GM19372 (cell line): ENCODE data around the gene CEBPZOS.
"Not testable (repeated sequence)": the region's sequence is repeated elsewhere in the genome, so short reads cannot be mapped to it uniquely, and the experiment has no call there.

Experiments used
- ATAC-seq: cut with Tn5 transposase; IDR thresholded peaks from one replicate; pipeline ENCODE4 v1.9.1; 2021; ENCODE audit warnings: mild to moderate bottlenecking, low read depth, moderate library complexity; ENCODE audit not compliant: unreplicated experiment

CEBPZOS gene

DNA sequence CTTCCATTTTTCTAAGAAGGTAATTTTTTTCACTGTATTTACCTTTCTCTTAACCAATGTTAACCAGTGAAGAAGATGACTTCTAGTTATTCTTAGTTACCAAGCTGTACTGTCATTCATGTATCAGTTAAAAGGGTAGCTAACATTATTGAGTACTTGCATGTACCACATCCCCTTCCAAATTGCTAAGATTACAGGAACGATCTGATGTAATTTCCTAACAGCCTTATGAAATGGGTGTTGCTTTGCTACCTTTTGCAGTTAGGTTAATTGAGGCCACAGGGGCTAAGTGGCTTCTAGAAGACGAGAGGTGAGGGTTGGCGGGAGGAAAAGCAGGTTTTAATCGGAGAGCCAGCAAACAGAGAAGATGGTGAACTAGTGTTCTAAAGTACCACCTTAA lies 6.0 kb upstream of the CEBPZOS start:
- ATAC-seq: no peak

DNA sequence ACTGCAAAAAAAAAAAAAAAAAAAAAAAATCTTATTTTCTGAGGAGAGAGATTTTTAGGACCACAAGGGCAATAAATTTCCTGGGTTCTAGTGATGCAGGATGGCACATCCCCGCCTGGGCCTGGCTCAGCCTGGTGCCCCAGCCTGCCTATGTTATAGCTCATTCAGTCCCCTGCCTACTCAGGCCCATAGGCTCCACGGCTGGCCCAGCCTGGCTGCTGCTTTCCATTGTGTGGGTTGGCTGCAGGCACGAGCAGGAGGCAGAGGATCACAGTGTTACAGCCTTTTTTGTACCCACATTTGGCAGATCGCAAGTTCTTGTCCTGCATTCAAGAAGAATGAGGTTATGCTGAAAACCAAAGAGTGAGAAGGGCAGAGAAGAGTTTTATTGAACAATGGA lies 5.0 kb upstream of the CEBPZOS start:
- no peak for ATAC-seq

DNA sequence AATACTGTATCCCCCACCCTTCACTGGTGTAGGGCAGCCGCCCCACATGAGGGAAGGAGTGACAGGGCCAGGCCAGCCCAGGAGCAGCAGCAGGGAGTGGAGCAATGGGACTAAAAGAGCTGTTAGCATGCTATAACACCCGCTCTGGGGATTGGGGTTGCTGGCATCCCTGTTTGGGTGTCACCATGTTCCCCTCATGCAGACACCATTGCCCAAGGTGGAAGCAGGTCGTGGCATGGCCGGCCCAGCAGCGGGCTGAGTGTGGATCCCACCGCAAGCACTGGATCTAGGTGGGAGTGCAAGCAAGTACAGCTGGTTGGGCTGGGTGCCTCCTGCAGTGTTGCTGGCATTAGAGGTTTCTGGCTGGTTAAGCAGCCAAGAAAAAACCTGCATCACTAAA lies 4.5 kb upstream of the CEBPZOS start:
- ATAC-seq: no peak

DNA sequence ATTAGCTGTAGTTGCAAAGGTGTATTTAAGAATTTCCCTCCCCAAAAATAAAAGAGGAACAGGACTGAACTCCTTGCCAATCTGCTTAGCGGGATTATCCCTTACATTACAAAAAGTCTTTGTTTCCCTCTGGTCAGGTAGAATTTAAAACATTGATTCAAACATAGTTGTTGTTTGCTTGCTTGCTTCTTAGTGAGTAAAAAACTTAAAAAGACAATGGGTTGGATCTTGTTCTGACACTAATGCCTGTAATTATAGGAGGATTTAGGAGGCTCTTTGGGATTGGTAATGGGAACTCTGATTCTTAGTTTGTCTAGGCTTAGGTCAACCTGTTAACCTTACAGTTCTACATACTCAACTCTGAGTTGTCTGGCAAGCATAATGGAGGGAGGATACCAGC lies 3.7 kb upstream of the CEBPZOS start:
- no peak for ATAC-seq

DNA sequence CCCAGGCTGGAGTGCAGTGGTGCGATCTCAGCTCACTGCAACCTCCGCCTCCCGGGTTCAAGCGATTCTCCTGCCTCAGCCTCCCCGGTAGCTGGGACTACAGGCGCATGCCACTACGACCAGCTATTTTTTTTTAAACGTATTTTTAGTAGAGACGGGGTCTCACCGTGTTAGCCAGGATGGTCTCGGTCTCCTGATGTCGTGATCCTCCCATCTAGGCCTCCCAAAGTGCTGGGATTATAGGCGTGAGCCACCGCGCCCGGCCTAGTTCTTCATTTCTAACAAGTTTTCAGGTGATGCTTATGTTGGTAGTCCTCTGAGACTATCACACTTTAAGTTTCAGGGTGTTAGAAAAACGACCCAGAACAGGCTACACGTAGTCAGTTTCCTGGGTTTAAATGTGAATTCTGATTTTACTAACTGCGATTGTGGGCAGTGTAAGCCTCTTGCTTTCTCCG lies 405 bp upstream of the CEBPZOS start:
- ATAC-seq: not testable (repeated sequence)

DNA sequence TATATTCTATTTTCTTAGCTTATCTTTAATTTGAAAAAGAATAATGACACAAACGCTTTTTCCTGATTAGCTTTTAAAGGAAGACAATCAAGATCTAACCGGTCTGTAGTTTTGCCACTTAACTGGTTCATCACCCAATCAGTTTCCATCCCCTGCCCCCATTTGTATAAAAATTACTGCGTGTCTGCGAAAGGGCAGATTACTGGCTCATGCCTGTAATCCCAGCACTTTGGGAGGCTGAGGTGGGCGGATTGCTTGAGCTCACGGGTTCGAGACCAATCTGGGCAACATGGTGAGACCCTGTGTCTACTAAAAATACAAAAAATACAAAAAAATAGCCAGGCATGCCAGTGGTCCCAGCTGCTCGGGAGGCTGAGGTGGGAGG lies 2.4 kb downstream of the CEBPZOS start:
- no peak for ATAC-seq

DNA sequence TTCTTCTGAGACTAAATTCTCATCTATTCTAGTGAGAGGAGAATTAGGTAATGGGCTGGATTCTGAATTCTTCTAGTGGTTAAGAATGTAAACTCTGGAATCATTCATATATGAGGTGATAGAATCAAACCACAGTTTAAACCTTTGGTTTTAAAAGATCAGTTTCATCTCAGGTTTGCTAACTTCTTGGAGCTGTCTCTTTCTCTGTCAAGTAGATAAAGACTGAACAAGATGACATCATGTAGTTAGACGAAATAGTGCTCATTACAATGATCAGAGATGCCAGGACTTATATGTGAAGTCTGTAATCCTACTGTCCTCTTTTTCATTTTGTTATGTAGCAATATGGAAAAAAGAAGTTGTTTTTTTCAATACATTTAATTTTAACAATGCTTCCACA lies 4.9 kb downstream of the CEBPZOS start:
- no peak for ATAC-seq

DNA sequence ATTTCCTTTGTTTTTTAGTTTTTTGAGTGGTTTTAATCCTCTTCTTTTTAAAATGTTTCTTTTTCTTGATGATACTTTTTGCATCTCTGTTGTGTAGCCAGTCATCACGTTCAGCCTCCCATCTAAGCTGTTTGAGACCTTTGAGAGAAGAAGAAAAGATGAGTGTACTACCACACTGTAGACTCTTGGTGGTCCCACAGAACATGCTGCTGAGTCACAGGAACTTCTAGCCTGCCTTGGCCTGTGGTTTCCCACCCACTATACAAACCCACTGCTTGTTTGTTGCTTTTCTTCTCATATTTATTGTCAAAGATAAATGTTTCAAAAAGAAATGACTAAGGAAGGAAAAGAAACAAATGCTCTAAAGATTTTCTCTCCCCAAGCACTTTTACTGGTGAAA lies 5.5 kb downstream of the CEBPZOS start:
- no peak for ATAC-seq

DNA sequence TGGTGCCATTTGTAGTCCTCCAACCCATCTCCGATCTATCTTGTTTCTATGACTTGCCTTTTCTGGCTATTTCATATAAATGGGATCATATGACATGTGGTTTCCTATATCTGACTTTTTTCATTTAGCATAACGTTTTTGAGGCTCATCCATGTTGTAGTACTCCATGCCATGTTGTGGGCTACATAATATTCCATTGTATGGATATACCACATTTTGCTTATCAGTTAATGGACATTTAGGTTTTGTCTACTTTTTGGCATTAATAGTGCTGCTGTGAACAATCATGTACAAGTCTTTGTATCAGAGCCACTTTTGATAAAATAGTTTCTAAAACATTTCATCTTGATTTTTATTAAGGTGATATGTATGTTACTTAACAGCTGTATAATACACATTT lies 7.4 kb downstream of the CEBPZOS start:
- ATAC-seq: no peak

DNA sequence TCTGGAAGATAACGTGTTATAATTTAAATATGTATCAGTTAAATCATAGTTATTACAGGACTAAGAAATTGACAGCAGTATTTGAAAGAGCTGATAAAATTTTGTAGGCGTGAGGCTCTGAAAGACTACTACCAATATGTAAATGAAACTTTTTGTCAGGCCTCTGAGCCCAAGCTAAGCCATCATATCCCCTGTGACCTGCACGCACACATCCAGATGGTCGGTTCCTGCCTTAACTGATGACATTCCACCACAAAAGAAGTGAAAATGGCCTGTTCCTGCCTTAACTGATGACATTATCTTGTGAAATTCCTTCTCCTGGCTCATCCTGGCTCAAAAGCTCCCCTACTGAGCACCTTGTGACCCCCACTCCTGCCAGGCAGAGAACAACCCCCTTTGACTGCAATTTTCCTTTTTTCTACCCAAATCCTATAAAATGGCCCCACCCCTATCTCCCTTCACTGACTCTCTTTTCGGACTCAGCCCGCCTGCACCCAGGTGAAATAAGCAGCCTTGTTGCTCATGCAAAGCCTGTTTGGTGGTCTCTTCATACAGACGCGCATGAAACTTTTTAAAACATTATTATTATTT lies 8.9 kb downstream of the CEBPZOS start:
- ATAC-seq: not testable (repeated sequence)

DNA sequence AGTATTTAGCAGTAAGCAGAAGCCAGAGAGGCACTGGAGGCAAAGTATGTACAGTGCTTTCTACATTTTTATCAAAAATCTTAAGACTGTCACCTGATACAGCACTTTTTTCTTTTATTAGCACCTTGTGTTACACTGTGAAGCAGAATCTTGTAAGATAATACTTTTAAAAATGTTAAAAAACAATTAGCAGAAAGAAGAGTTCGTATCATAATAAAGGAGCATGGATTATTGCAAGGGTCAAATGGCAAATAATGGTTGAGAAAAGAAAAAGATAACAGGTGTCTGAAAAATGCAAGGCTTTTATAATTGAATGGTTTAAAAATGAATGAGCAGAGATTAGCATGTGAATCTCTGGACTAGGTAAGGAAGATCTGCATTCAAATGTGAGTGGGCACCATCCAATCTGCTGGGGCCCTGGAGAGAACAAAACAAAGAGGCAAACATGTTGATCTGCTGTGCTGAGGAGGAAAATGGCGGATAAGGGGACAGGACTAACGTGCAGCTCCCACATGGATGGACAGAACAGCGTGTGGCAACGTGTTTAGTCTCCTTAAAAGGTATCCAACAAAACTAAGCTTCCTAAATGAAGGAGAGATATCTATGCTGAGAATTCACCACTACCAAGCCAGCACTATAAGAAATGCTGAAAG lies 9.5 kb downstream of the CEBPZOS start:
- no peak for ATAC-seq

DNA sequence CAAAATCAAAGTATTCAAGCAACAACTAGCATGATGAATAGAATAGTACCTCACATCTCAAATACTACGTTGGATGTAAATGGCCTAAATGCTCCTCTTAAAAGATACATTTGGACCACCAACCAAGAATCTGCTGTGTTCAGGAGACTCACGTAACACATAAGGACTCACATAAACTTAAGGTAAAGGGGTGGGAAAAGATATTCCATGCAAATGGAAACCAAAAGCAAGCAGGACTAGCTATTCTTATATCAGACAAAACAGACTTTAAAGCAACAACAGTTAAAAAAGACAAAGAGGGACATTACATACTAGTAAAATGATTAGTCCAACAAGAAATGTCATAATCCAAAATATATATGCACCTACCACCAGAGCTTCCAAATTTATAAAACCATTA lies 10.5 kb downstream of the CEBPZOS start:
- ATAC-seq: not testable (repeated sequence)

DNA sequence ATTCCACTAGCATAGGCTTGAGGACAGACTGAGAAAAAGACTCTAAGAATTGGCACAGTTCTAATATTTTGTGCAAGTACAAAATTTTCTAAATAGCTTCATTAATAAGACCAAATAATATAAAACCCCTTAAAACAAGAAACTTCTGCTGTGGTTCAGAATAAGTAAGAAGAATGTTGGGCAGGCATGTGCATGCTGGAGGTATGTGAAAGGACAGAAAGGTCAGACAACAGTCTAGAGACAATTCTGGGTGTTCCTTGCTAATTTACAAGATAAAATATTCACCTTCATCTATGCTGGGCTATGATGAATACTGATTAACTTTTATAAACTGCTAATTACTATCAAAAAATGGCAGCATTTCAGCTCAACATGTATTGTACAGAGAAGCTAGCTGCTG lies 14.9 kb downstream of the CEBPZOS start:
- no peak for ATAC-seq

DNA sequence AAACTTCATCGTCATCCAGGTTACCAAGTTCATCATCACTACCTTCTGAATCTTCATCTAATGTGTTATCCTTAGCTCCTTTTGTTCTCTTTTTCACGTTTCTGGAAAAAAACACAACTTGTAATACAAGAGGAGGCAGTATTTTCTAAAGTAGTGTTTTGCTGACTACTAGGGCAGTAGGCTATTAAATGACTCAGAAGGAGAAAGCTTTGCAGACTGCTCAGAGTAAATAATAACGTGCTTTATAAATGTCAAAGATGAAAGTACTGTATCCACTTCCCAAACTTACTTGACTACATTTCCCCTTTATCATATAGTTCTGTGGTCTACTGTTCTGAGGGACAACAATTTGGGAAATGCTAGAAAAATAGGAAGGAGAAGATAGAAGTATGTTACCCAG lies 15.6 kb downstream of the CEBPZOS start:
- no peak for ATAC-seq

DNA sequence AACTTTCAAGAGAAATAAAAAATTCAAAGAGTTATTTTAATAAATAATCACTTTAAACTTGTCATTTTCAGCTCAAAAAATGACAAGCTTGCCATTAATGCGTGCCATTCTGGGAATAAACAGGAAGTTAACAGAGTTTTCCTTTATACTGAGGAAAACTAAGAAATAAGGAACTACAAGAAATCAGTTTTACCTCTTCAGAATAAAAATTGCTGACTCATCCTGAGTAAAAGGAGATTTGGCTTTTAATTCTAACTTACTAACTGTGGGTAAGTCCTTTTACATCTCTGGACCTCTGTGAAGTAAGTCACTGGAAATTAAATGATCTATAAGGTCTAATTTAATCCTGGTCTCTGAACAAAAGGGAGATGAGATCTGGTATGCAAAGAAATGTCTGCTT lies 19.0 kb downstream of the CEBPZOS start:
- ATAC-seq: no peak

DNA sequence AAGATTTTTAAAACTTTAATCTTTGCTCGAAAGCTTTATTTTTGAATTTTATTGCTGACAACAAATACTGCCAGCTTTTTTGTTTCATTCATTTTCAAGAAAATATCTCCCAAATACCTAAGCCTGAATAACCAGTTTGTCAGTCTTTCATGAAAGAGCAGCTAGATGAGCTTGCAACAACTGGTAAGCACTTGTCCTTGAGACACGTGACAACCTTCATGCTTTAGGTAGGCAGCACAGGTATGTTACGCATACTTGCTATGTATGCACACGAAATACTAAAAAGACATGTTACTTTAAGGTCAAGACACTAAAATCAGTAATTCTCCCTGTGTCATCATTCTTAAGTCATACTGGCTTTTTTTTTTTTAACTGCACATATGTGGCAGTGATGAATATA lies 22.8 kb downstream of the CEBPZOS start:
- no peak for ATAC-seq

DNA sequence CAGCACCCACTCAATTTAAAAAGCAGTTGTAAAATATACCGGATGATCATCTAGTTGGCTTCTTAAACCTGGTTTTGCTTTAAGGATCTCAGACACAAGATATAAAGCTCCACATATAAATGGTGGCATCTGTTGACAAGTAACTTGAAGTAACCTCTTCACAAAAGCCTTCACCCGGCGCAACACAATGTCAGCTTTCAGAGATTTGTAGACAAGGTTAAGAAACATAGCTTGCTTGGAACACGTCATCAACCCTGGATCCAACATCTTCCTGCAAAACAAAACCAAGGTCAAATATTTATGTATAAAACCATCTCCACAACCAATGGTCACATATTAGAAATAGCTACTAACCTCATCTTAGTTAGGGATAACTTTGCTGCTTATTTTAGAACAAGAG lies 26.8 kb downstream of the CEBPZOS start:
- ATAC-seq: no peak

DNA sequence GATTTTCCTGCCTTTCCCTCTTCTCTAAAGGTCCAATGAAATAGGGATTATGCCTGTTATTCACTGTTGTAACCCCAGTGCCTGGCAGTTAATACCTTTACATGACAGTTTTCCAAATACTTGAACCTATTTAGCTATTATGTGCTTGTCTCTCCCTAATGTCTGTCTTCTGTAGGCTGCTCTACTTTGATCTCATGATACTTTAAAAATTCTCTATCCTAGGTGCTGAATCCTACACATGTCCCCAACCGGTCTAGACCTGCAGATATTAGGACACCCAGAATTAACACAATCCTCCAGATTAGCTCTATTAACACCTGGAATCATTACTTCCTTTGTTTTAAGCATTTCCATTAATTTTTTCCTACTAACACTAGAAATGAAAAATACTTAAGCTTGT lies 27.8 kb downstream of the CEBPZOS start:
- no peak for ATAC-seq

DNA sequence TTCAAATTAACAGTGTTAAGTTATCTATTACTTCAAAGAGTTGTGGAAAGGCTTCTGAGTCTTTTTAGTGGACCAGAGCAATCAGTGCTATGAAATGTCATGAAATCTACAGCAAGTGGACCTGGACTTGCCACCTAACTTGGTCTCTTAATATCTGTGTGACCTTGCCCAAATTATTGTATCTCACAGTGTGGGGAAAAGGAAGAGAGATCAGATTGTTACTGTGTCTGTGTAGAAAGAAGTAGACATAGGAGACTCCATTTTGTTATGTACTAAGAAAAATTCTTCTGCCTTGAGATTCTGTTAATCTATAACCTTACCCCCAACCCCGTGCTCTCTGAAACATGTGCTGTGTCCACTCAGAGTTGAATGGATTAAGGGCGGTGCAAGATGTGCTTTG lies 28.8 kb downstream of the CEBPZOS start:
- not testable (repeated sequence) for ATAC-seq

DNA sequence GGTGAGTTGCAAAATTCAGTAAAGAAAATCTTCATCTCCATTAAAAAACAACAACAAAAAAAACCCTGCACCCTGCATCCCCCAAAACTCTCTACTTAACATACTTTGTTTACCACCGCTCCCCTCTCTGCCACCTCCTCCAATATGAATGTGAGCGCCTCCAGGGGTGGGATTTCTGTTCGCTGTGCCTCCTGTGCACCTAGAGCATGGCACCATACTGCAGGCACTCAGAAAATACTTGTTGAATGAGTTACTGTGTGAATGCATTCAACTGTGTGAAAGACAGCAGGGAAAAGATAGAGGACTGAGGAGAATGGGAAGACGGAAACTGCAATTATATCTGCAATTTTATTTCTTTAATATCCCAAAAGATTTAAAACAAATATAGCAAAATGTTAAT lies 30.6 kb downstream of the CEBPZOS start:
- no peak for ATAC-seq

DNA sequence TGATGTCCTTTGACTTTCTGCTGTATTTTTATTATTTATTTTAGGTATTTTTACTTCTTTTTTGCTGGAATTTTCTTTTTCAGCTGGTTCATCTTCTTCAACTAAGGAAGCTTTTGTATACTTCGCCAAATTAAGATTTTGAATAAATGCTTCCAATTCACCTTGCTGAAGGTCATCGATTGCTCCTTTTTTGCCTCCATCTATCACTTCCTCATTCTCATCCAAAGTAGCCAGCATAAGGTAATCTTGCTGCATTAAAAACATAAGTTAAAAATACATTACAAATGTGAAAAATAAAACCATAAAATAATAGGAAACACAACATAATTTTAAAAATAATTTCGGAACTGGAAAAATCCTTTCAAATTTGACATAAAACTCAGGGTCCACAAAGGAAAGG lies 32.5 kb downstream of the CEBPZOS start:
- ATAC-seq: no peak

DNA sequence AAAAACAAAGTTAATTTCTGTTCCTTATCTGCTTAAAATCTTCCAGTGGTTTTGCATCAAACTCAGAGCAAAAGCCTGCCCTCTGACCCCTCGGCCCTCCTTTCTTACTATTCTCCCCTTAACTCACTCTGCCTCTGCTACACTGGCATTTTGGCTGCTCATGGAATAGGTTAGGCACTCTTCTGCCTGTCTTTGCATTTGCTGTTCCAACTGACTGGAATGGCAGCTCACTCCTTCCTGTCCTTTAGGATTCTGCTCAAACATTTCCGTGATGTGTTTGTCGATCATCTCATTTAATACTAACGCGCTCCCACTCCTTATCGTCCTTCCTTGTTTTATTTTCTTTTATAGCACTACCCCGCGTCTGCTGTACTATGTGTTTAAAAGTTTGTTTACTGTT lies 34.3 kb downstream of the CEBPZOS start:
- ATAC-seq: no peak
